ENCODE measurements around the gene PTPN14.
"Not testable (repeated sequence)": the region's sequence is repeated elsewhere in the genome, so short reads cannot be mapped to it uniquely, and the experiment has no call there.

Gene PTPN14

DNA sequence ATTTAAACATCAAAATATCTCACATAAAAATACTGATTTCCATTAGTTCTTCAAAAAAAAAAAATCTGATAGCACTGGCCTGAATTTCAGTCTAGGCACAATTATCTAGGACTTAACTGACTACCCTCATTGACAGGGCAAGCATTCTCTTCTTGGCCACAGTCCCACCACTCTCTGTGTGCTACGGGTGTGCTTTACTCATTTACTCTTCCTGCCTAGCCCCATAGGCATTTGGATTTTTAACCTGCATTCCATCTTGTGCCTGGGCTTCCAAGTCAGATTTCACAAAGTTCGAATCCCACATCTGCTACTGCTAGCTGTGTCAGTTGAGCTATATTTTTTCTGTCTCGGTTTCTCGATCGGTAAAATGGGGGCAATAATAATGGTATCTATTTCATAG, 38.0 kb downstream of the PTPN14 start:
- no peak for DNase-seq (ENCODE audit: low read depth in 1 of 2, low spot score in 1 of 2)

DNA sequence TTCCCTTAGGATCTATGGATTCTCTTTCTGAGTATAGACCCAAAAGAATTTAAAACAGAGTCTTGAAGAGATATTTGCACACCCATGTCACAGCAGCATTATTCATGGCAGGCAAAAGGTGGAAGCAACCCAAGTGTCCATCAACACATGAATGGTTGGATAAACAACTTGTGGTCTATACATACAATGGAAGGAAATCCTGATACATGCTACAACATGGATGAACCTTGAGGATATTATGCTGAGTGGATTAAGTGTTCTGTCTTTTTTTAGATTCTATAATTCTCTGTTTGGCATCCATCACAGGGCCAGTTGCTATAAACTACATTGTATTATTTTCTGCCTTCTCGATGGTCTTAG, 39.8 kb downstream of the PTPN14 start:
- DNase-seq (ENCODE audit: low read depth in 1 of 2, low spot score in 1 of 2): no peak

DNA sequence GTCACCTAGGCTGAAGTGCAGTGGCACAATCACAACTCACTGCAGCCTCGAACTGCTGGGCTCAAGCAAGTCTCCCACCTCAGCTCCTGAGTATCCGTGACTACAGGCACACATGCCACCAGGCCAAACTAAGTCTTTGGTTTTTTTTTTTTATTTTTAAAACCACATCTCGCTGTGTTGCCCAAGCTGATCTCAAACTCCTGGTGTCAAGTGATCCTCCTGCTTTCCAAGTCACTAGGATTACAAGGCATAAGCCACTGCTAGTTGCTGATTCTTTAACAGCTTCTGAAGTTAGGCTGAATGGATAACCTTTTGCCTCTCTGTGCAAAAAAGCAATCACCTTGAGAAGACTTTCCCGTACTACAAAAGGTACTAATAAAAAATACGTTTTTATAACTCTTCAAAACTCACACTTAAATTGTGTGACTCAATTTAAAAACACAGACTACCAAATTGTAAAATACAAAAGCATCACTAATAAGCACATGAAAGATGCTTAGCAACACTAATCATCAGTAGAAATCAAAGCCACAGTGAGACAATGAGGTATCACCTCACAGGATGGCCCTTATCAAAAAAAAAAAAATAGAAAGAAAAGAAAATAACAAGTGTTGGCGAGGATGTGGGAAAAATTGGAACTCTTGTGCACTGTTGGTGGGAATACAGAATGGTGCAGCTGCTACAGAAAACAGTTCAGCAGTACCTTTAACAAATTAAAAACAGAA, 40.3 kb downstream of the PTPN14 start:
- no peak for DNase-seq (ENCODE audit: low read depth in 1 of 2, low spot score in 1 of 2)

DNA sequence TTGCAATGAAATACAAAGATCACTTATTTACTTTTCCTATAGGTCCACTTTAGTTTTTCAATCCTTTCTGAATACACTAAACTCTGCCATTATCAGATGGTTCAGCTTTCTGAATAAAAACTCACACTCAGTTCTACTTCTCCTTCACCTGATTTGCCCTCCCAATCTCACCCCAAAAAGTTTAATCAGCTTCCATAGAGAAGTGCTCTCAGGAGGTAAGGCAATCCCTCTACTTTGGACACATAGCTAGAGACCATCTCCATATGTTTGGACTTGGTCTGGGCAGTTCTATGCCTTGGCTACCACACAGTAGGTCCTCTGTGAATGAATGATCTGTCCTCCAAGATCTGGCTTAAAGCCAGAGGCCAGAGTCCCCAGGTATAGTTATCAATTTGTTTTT, 40.9 kb downstream of the PTPN14 start:
- no peak for DNase-seq (ENCODE audit: low read depth in 1 of 2, low spot score in 1 of 2)

DNA sequence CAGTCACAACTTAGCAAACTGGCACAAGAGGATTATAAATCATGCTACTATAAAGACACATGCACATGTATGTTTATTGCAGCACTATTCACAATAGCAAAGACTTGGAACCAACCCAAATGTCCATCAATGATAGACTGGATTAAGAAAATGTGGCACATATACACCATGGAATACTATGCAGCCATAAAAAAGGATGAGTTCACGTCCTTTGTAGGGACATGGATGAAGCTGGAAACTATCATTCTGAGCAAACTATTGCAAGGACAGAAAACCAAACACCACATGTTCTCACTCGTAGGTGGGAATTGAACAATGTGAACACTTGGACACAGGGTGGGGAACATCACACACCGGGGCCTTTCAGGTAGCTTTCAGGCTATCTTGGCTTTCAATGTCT, 41.8 kb downstream of the PTPN14 start:
- not testable (repeated sequence) for DNase-seq (ENCODE audit: low read depth in 1 of 2, low spot score in 1 of 2)

DNA sequence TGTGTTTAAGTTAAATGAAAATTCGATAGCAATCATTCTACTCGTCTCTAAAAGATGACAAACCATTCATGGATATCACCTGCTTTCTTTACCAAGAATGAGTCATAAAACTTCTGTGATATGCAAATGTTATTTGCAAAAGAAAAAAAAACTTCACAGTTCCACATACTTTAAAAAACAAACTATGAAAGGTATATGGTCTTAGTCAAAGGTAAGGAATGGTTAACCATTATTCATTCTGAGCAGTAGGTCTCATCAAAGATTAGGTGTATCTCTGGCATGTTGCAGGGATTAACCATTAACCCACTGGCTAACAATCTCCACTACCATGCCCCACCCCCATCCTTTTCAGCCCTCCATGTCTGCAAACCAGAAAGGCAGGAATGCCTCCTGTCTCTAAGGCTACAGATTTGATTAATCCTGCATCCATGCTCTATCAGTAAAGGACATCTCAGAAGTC, 44.4 kb downstream of the PTPN14 start:
- no peak for DNase-seq (ENCODE audit: low read depth in 1 of 2, low spot score in 1 of 2)

DNA sequence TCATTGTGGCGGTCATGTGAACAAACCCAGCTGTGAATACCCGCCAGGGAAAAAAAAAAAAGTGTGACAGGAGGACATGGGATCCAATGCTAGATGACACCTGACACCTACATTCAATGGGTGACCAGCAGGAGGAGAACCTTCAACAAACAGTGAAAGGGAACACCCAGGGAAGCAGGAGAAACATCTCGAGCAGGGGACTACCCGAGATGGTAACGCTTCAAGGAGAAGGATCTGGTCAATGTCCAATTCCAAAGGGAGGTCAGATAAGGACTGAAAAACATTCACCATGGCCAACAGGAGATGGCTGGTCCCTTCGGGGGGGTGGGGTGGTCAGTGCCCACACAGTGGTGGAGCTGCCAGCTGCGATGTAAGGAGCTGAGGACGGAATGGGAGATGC, 46.3 kb downstream of the PTPN14 start:
- no peak for DNase-seq (ENCODE audit: low read depth in 1 of 2, low spot score in 1 of 2)

DNA sequence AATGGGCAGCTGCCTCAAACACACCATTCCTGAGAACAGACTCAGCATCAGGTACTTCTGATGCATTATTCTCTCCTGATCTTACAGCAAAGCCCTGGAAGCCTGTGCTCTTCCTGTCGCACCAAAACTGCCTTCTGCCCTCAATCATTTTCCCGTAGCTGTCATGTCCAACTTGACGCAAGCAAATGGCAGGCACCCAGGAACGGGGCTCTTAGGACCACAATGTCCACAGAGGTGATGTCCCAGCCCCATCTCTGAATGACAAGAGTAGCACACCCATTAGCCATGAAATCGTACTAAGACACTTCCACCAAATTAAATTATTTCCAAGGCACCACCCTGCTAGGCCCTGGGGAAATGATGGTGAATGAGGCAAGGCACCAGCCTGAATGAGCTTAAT, 47.1 kb downstream of the PTPN14 start:
- no peak for DNase-seq (ENCODE audit: low read depth in 1 of 2, low spot score in 1 of 2)

DNA sequence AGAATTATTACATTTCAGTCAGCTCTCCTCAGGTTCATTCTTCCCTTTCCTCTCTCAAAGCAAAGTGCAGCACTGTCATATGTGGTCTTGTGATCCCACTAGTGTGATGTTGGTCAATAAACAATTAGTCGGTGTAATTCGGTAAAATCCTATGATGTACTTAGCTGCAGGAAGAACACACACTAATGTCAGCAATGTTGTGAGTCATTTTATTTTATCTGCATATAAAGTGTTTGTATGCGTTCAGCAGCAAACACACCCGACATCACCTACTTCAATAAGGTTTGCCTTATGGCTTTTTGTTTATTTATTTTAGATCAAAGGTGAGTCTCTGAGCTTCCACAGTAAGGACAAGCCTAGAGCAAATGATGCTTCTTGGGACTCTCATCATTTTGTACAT, 47.8 kb downstream of the PTPN14 start:
- no peak for DNase-seq (ENCODE audit: low read depth in 1 of 2, low spot score in 1 of 2)

DNA sequence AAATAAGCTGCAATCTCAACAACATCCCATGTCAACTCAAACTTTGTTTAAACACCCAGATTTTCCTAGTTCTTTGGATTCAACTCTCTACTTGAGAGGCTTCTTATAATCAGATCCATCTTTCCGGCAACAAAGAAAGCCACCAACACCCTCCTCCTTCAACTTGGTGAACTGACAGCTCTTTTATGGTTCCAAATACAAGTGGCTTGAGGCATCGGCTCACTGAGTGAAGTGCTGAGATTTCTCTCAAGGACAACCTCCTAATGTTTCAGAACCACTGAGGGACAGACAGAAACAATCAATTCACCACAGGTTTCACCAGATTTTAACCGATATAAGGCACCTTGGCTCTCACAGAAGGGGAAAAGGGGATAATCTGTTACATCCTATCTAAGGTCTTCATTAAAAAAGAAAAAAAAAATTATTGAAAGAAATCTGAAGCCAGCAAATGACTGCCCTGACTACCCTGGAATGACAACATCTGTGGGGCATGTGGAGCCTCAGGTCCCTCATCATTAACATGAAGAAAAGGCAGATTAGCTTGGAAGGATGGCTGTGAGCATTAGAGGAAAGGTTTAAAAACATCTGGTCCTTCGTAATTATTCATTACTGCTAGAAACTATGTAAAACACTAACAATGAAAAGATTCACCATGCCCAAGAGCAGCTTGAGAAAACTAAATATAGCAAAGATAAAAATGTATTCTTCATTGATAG, 50.9 kb downstream of the PTPN14 start:
- no peak for DNase-seq (ENCODE audit: low read depth in 1 of 2, low spot score in 1 of 2)

DNA sequence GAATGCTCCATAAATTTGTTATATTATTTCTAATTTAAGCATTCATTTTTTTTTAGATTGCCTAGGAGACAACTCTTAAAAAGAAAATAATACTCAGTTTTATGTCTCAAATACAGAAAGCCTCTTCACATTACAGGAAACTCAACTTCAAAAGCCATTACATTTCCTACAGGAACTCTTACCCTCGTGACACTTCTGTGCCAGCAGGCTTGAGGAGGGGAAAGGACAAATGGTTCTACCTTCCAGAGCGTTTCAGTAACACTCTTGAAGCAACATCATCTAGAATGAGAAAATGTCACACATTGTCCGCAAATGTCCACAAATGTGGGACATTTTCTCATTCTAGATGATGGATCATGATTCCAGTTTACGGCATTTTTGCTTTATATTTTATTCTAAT, 51.7 kb downstream of the PTPN14 start:
- no peak for DNase-seq (ENCODE audit: low read depth in 1 of 2, low spot score in 1 of 2)

DNA sequence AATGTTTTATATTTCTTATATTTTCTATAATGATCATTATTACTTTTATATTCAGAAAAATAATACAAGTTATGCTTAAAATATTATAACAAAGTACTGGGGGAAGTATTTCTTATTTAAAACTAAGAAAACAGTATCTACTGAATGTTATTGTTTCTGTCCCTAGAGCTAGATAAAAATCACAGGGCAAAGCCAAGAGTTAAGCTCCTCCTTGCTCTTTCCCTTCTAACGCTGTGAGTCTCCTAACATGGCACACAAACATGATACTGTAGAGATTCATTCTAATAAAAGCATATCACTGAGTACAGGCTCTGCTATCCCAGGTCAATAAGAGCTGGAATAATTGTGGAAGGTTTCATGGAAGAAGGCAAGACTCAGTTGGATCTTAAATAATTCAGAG, 53.4 kb downstream of the PTPN14 start:
- DNase-seq (ENCODE audit: low read depth in 1 of 2, low spot score in 1 of 2): no peak

DNA sequence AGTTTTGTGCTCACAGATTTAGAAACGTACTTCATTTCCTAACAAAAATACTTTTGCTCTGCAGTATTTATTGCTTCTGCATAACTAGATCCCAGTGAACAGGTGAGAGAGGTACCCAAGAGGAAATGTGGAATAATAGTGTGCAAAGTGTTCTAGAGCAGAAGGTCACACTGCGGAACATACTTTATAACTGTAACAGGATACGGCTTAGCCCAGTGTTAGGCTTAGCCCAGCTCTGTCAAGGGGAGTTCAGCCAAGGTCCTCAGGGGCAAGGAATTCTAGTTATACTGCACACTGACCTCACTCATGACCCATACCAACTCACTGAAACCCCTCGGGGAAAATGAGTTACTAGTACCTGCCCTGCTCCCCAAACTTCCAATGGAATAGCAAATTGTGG, 55.3 kb downstream of the PTPN14 start:
- DNase-seq (ENCODE audit: low read depth in 1 of 2, low spot score in 1 of 2): no peak

DNA sequence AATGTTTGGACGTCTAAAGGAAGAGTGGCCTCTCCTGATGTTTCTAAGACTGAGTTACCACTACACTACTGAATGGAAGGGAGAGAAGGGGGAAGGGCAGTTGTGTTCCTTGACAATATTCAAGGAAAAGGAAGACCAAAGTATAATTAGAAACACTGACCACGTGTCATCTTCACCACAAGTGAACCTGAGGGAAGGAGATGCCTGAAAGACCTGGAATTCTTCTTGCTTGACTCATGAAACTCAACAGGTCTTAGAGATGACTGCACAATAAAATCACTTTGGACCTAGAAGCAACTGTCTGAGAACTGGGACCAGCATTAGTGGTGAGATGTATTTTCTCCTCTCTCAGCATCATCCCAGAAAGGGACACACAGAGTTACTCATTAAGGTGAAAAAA, 56.7 kb downstream of the PTPN14 start:
- DNase-seq (ENCODE audit: low read depth in 1 of 2, low spot score in 1 of 2): no peak

DNA sequence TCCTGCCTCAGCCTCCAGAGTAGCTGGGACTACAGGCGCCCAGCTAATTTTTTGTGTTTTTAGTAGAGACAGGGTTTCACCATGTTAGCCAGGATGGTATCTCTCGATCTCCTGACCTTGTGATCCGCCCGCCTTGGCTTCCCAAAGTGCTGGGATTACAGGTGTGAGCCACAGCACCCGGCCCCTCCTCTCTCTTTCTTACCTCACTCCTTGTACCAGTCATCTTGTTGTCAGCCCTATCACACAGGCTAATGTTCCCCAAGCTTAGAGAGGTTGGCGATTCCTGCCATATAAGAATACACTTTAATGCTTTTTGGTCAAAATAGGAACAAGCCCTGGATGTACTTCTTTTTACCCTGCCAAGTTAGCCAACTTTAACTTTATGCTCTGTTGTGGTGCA, 57.2 kb downstream of the PTPN14 start:
- DNase-seq (ENCODE audit: low read depth in 1 of 2, low spot score in 1 of 2): not testable (repeated sequence)

DNA sequence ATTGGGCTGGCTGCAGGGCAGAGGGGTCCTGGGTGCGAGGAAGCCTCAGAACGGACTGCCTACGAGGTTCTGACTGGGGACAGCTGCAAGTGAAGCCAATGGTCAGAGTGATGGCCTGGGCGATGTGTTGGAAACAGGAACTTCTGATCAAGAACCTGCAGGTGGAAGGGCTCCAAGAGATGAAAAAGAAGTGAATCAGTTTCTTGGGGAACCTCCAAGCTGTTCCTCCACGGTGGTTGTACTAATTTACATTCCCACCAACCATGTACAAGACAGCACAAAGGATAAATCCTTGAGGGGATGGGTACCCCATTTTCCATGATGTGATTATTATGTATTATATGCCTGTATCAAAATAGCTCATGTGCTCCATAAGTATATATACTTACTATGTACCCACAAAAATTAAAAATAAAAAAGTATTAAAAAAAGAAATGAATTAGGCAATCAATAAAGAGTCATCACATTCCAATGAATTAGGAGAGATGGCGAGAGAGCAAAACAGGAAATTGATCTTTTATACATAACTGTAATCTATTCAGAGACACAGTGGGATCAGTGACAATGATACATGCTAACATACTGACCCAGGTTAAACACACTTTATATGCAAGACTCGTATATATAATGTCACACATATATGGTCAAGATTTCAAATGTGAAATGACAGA, 58.1 kb downstream of the PTPN14 start:
- DNase-seq (ENCODE audit: low read depth in 1 of 2, low spot score in 1 of 2): no peak

DNA sequence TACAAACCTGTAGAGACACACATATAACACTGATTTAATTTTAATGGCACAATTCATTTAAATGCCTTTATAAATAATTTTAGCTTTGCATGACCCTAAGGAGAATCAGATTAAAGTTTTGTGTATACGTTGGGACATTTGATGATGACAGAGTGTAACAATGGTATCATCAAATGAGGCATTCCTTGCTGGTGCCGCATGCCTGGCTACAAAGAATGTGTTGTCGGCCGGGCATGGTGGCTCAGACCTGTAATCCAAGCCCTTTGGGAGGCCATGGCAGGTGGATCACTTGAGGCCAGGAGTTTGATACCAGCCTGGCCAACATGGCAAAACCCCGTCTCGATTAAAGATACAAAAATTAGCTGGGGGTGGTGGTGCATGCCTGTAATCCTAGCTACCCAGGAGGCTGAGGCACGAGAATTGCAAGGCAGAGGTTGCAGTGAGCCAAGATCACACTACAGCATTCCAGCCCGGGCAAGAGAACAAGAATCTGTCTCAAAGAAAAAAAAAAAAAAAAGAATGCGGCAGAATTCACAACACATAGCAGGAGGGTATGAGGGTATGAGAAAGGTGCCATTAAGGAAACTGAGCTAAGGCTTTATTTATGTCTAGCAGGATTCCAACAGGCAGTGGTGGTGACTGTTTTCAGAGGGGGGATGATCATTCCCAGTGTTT, 58.9 kb downstream of the PTPN14 start:
- no peak for DNase-seq (ENCODE audit: low read depth in 1 of 2, low spot score in 1 of 2)

DNA sequence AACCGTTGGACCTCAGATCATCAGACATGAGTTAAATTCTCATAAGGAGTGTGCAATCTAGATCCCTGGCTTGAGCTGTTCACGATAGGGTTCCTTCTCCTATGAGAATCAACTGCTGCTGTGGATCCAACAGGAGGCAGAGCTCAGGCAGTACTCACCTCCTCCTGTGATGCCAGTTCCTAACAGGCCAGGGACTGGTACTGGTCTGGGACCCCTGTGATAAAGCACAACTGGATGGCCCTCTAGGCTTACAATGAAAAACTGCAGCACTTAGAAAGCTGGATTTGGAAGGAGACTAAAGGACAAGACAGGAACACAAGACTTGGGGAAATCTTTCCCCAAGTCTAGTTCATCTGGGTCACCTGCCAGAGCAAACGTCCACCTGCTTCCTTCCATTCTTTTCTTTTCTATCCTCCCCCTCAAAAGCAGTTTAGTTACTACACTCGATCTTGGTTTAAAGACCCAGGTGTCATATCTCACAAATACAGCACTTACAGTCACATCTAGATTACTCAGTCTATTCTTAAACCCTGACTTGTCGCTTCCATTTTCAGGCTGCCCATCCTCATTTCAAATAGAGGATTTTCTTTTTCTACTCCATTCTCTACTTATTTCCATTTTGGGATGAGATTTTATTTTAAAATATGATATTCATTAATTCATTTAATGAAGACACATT, 59.8 kb downstream of the PTPN14 start:
- DNase-seq (ENCODE audit: low read depth in 1 of 2, low spot score in 1 of 2): no peak

DNA sequence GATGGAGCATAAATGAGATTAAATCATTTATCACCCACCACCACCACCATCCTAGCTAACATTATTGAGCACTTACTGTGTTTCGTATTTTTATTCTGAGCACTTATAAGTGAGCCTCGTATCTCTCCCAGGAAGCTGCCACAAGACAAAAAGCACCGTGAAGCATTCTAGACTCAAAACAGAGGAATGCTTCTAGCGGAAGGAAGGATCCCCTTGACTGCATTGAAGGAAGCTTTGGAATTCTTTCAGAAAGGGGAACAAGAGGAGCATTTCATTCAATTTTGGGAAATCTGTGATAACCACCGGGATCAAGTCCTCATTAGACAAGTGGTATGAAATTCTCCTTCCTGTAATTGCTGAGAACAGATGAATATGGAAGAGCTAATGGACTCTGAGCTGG, 66.3 kb downstream of the PTPN14 start:
- DNase-seq (ENCODE audit: low read depth in 1 of 2, low spot score in 1 of 2): no peak

DNA sequence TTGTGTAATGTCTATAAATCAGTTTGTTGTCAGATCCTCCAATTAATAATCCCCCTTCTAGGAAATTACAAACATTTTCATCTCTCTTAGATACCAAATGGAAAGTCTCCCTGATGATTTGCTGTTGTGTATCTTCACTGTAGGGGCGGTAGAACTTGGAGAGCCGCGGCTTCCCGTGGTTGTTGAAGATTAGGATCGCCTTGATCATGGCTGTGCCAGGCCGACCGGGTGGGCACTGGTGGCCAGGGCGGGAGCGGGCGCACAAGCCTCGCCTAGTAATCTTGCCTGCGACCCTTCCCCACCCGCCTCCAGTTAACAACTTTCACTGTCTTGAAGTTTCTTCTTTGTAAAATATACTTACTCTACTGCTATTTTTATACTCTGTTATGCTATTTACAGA, 68.2 kb downstream of the PTPN14 start:
- not testable (repeated sequence) for DNase-seq (ENCODE audit: low read depth in 1 of 2, low spot score in 1 of 2)

DNA sequence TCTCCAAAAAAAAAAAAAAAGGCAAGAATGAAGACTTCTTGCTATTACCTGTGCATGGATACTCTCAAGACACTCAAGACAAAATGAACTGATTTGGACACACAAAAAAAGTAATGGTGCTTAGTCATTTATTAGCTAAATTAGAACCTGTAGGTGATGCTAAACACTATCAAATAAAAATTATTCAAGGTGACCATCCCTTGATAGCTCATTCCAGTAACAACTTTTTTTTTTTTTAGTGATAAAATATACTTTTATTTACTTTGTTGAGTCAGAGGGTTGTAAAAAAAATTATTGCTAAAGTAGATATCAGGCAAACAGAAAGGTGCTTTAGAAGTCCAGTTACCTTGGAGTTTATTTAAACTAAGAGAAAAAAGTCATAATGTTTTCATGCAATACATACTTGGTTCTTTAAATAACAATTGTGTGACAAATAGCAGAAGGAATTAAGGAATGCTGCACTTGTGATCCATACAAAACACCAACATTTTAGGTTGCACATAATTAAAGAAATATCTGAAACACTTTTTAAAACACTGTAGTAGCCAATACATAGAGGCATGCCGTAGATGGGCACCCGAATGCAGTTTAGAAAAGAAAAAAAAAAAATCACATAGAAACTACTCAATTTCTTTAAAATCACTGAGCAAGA, 69.3 kb downstream of the PTPN14 start:
- not testable (repeated sequence) for DNase-seq (ENCODE audit: low read depth in 1 of 2, low spot score in 1 of 2)

Data from stimulated activated CD4-positive, alpha-beta T cell treated with anti-CD3 and anti-CD28 coated beads, Interleukin-15, amount 100 ng/mL, for 1 hour (primary cell).